ENCODE data around the gene SDF2. TPM values are rescaled to one million over a fixed set of nuclear protein-coding genes. Genes with fewer than 3 reads are reported as not detected.
"Not testable (repeated sequence)": the region's sequence is repeated elsewhere in the genome, so short reads cannot be mapped to it uniquely, and the experiment has no call there.

Gene SDF2
- total and polyA plus RNA-seq, 3 donors from 2014 or later: 59.7 to 65.0 (median 64.6) TPM

GRCh38 chr17:28612936-28613872 is 48.5 kb downstream of the SDF2 start:
- intact Hi-C loops (cut with DNase I; ENCODE audit: low total_unique reads): no loop called here
- peak; percentile 64 for DNase-seq
- WGBS, 2 donors: 73 to 75% methylated on average over 6 of the region's 6 CpGs

GRCh38 chr17:28612531-28612930 is 49.2 kb downstream of the SDF2 start:
- WGBS, 2 donors: 70 to 85% methylated on average over 2 of the region's 2 CpGs
- intact Hi-C loops (cut with DNase I; ENCODE audit: low total_unique reads): no loop called here
- no peak for DNase-seq
- Histone ChIP-seq H3K4me1 (no peaks in the 10 kb centered on the region), H3K27me3 (no peaks in the 10 kb centered on the region), H3K4me3 (no peak overlapping the region), H3K27ac (no peak overlapping the region), H3K9me3 (no peaks in the 10 kb centered on the region), H3K36me3 (ENCODE audit: low read depth, missing control alignments) (no peaks in the 10 kb centered on the region)
- no peak for TF ChIP-seq POLR2A (IDR thresholded peaks at IDR 0.05)
- no peak for TF ChIP-seq CTCF (IDR thresholded peaks at IDR 0.05)

More at GRCh38 chr17:28612936-28613872, 48.5 kb downstream of the SDF2 start:
- Histone ChIP-seq H3K4me1 (no peaks in the 10 kb centered on the region), H3K36me3 (ENCODE audit: low read depth, missing control alignments) (no peaks in the 10 kb centered on the region), H3K27ac (no peak overlapping the region), H3K4me3 (no peak overlapping the region), H3K9me3 (no peaks in the 10 kb centered on the region), H3K27me3 (no peaks in the 10 kb centered on the region)
- TF ChIP-seq CTCF (IDR thresholded peaks at IDR 0.05) (peak in 2 of 3 experiments; percentile 32 to 48), POLR2A (IDR thresholded peaks at IDR 0.05) (no peak)

GRCh38 chr17:28610376-28610775 is 51.3 kb downstream of the SDF2 start:
- no peak for DNase-seq
- WGBS, 2 donors: 87 to 91% methylated on average over 8 of the region's 8 CpGs
- no peak overlapping the region for H3K27ac ChIP-seq
- H3K36me3 ChIP-seq (ENCODE audit: low read depth, missing control alignments): no peaks in the 10 kb centered on the region
- no peaks in the 10 kb centered on the region for H3K27me3 ChIP-seq
- no peaks in the 10 kb centered on the region for H3K4me1 ChIP-seq
- TF ChIP-seq CTCF (IDR thresholded peaks at IDR 0.05) (no peak), POLR2A (IDR thresholded peaks at IDR 0.05) (no peak)
- no peak overlapping the region for H3K4me3 ChIP-seq
- intact Hi-C loops (cut with DNase I; ENCODE audit: low total_unique reads): no loop called here
- no peaks in the 10 kb centered on the region for H3K9me3 ChIP-seq

- H3K9me3 ChIP-seq; H3K36me3 ChIP-seq (ENCODE audit: low read depth, missing control alignments); H3K4me1 ChIP-seq; H3K27ac ChIP-seq; DNase-seq; H3K27me3 ChIP-seq; intact Hi-C loops (cut with DNase I; ENCODE audit: low total_unique reads); H3K4me3 ChIP-seq: not testable (repeated sequence)
- WGBS, 2 donors: 91 to 96% methylated on average over 7 to 13 of the region's 31 CpGs
These were observed 57.7 kb downstream of the SDF2 start for GRCh38 chr17:28604031-28604430.

- TF ChIP-seq CTCF (IDR thresholded peaks at IDR 0.05): no peak
- no peak for TF ChIP-seq POLR2A (IDR thresholded peaks at IDR 0.05)
- WGBS, 2 donors: 16 to 18% methylated on average over 21 to 40 of the region's 40 CpGs
- Histone ChIP-seq H3K4me1 (peaks cover 10% of the 10 kb centered on the region), H3K36me3 (ENCODE audit: low read depth, missing control alignments) (no peaks in the 10 kb centered on the region), H3K27me3 (no peaks in the 10 kb centered on the region), H3K9me3 (no peaks in the 10 kb centered on the region), H3K4me3 (peak overlapping the region; percentile 62 to 75), H3K27ac (peak overlapping the region; percentile 92 to 97)
- DNase-seq: peak; percentile 70
- intact Hi-C loops (cut with DNase I; ENCODE audit: low total_unique reads): no loop called here
These were observed 62.2 kb downstream of the SDF2 start for GRCh38 chr17:28599311-28600184.
